Measurements from ENCODE around the gene WASHC4.

Gene WASHC4

GRCh38 chr12:105209091-105209490, 101.6 kb downstream of the WASHC4 start:
- DNase-seq: no peak

GRCh38 chr12:105212438-105212837, 104.9 kb downstream of the WASHC4 start:
- no peak for DNase-seq

- DNase-seq: no peak
Observed at GRCh38 chr12:105214148-105214547, 106.6 kb downstream of the WASHC4 start.

- no peak for DNase-seq
Observed at GRCh38 chr12:105214670-105215375, 107.3 kb downstream of the WASHC4 start.

- no peak for DNase-seq
Observed at GRCh38 chr12:105218434-105218833, 110.9 kb downstream of the WASHC4 start.

Data from CD4-positive, alpha-beta T cell treated with Interleukin-12 subunit alpha and Interleukin-12 subunit beta, for 1 hour (primary cell).